ENCODE results near the gene EFHC2.
A peak's percentile ranks its signal among the peaks of the same experiment; 100 is the strongest.

EFHC2 gene

GRCh38 chrX:44343412-44344141, at the start of gene EFHC2:
EFHC2 (minus strand) TSS chrX:44343672; CDS start chrX:44343588, 84 bp downstream.
- H3K4me3 ChIP-seq (ENCODE audit: low read depth, low read length): peak within 1 kb of the TSS; percentile 33

GRCh38 chrX:44392767-44393166, 49.3 kb upstream of the EFHC2 start:
- H3K4me3 ChIP-seq (ENCODE audit: low read depth, low read length): no peak overlapping the region

- no peak overlapping the region for H3K4me3 ChIP-seq (ENCODE audit: low read depth, low read length)
These were observed 41.3 kb upstream of the EFHC2 start for GRCh38 chrX:44384688-44385338.

GRCh38 chrX:44382871-44383270, 39.4 kb upstream of the EFHC2 start:
- H3K4me3 ChIP-seq (ENCODE audit: low read depth, low read length): no peak overlapping the region

- H3K4me3 ChIP-seq (ENCODE audit: low read depth, low read length): no peak overlapping the region
These were observed 9.3 kb upstream of the EFHC2 start for GRCh38 chrX:44352758-44353157.

GRCh38 chrX:44349561-44349960, 6.1 kb upstream of the EFHC2 start:
- H3K4me3 ChIP-seq (ENCODE audit: low read depth, low read length): no peak overlapping the region

GRCh38 chrX:44344687-44345086, 1.2 kb upstream of the EFHC2 start:
- no peak overlapping the region for H3K4me3 ChIP-seq (ENCODE audit: low read depth, low read length)

GRCh38 chrX:44344194-44344593, 722 bp upstream of the EFHC2 start:
- no peak overlapping the region for H3K4me3 ChIP-seq (ENCODE audit: low read depth, low read length)

- no peak overlapping the region for H3K4me3 ChIP-seq (ENCODE audit: low read depth, low read length)
These were observed 606 bp downstream of the EFHC2 start for GRCh38 chrX:44342866-44343265.

- H3K4me3 ChIP-seq (ENCODE audit: low read depth, low read length): no peak overlapping the region
These were observed 5.1 kb downstream of the EFHC2 start for GRCh38 chrX:44338361-44338760.

GRCh38 chrX:44332437-44332836, 11.0 kb downstream of the EFHC2 start:
- H3K4me3 ChIP-seq (ENCODE audit: low read depth, low read length): no peak overlapping the region

- no peak overlapping the region for H3K4me3 ChIP-seq (ENCODE audit: low read depth, low read length)
These were observed 13.2 kb downstream of the EFHC2 start for GRCh38 chrX:44330227-44330626.

GRCh38 chrX:44319550-44319949, 23.9 kb downstream of the EFHC2 start:
- H3K4me3 ChIP-seq (ENCODE audit: low read depth, low read length): no peak overlapping the region

GRCh38 chrX:44317181-44317580, 26.3 kb downstream of the EFHC2 start:
- H3K4me3 ChIP-seq (ENCODE audit: low read depth, low read length): no peak overlapping the region

- no peak overlapping the region for H3K4me3 ChIP-seq (ENCODE audit: low read depth, low read length)
These were observed 28.7 kb downstream of the EFHC2 start for GRCh38 chrX:44314808-44315207.

- H3K4me3 ChIP-seq (ENCODE audit: low read depth, low read length): no peak overlapping the region
These were observed 29.2 kb downstream of the EFHC2 start for GRCh38 chrX:44314259-44314734.

- H3K4me3 ChIP-seq (ENCODE audit: low read depth, low read length): no peak overlapping the region
These were observed 31.1 kb downstream of the EFHC2 start for GRCh38 chrX:44312421-44312820.

- no peak overlapping the region for H3K4me3 ChIP-seq (ENCODE audit: low read depth, low read length)
These were observed 33.2 kb downstream of the EFHC2 start for GRCh38 chrX:44310227-44310626.

GRCh38 chrX:44308869-44309268, 34.6 kb downstream of the EFHC2 start:
- no peak overlapping the region for H3K4me3 ChIP-seq (ENCODE audit: low read depth, low read length)

- H3K4me3 ChIP-seq (ENCODE audit: low read depth, low read length): no peak overlapping the region
These were observed 37.1 kb downstream of the EFHC2 start for GRCh38 chrX:44306356-44306755.

- no peak overlapping the region for H3K4me3 ChIP-seq (ENCODE audit: low read depth, low read length)
These were observed 37.6 kb downstream of the EFHC2 start for GRCh38 chrX:44305921-44306320.

- no peak overlapping the region for H3K4me3 ChIP-seq (ENCODE audit: low read depth, low read length)
These were observed 40.4 kb downstream of the EFHC2 start for GRCh38 chrX:44303119-44303518.

Data from iPS-11a (cell line).